Caco-2 (cell line): ENCODE results near the gene MYO5C. TPM values are rescaled to one million over a fixed set of nuclear protein-coding genes. Genes with fewer than 3 reads are reported as not detected.

Experiments used
- BruUV-seq: library from RNA; stranded (reverse); fragments of 400-500 nt; replicated peaks from 2 replicates; lab custom pipeline; 2021; lab: Mats Ljungman, UMichigan
- CTCF ChIA-PET: fragments of 300-600 bp; sonication (Branson Sonifier 250); formaldehyde crosslinking; loops from one replicate; lab custom pipeline; 2022; ENCODE audit warnings: antibody characterized with exemption; lab: Charles Lee
- POLR2A ChIA-PET: fragments of 300-600 bp; sonication (Branson Sonifier 250); formaldehyde crosslinking; loops from one replicate; lab custom pipeline; 2022; ENCODE audit warnings: antibody characterized with exemption; lab: Charles Lee
- DNase-seq, 2 experiments: peaks; one replicate each; pipeline versions ENCODE4 v3.0.0 to v3.0.0-alpha.2; 2020 to 2022
- H3K27me3 ChIP-seq: replicated peaks from 2 replicates; pipeline ENCODE4 v1.6.0; 2011; ENCODE audit warnings: low read length; ENCODE audit not compliant: control insufficient read depth, insufficient read depth
- H3K36me3 ChIP-seq: 2 replicates; pipeline ENCODE4 v1.5.1; 2011; ENCODE audit warnings: low read length; ENCODE audit not compliant: control insufficient read depth, insufficient read depth
- H3K4me1 ChIP-seq: fragments of 250-450 bp; sonication (Bioruptor Pico); 2 replicates; pipeline ENCODE4 v1.5.1; 2020; ENCODE audit warnings: mild to moderate bottlenecking
- H3K4me3 ChIP-seq: 2 replicates; pipeline ENCODE4 v1.5.1; 2011; ENCODE audit warnings: low read depth, mild to moderate bottlenecking, control low read depth, low read length
- H3K9me3 ChIP-seq: fragments of 250-450 bp; sonication (Bioruptor Pico); 2 replicates; pipeline ENCODE4 v1.5.1; 2020; ENCODE audit warnings: mild to moderate bottlenecking, moderate library complexity
- H3K27ac Mint-ChIP-seq: one replicate; pipeline ENCODE4 v1.8.0; 2022; ENCODE audit warnings: mixed read lengths; ENCODE audit not compliant: unreplicated experiment
- H3K27me3 Mint-ChIP-seq: one replicate; pipeline ENCODE4 v1.8.0; 2022; ENCODE audit warnings: mixed read lengths; ENCODE audit not compliant: insufficient read depth, unreplicated experiment
- H3K36me3 Mint-ChIP-seq: one replicate; pipeline ENCODE4 v1.8.0; 2022; ENCODE audit warnings: mild to moderate bottlenecking, mixed read lengths; ENCODE audit not compliant: insufficient read depth, unreplicated experiment
- H3K4me1 Mint-ChIP-seq: one replicate; pipeline ENCODE4 v1.8.0; 2022; ENCODE audit warnings: low read depth, mixed read lengths; ENCODE audit not compliant: unreplicated experiment
- H3K4me3 Mint-ChIP-seq: one replicate; pipeline ENCODE4 v1.8.0; 2022; ENCODE audit warnings: mild to moderate bottlenecking, moderate library complexity, mixed read lengths; ENCODE audit not compliant: unreplicated experiment
- H3K9me3 Mint-ChIP-seq: one replicate; pipeline ENCODE4 v1.8.0; 2022; ENCODE audit warnings: mixed read lengths; ENCODE audit not compliant: unreplicated experiment
- intact Hi-C: fragments of 100-400 bp; cut with micrococcal nuclease; formaldehyde crosslinking; loops from one replicate; pipeline ENCODE4 v1.10.0; 2022; ENCODE audit not compliant: unreplicated experiment
- total RNA-seq: library from RNA; stranded (reverse); gene quantifications from 2 replicates; pipeline ENCODE4 v1.2.3, GENCODE V29; 2022
- TF ChIP-seq, protein P1 (sequence below), 2 experiments: fragments of 200-600 bp in 1 of 2; IDR thresholded peaks; 1 replicate in 1 of 2; 2 replicates in 1 of 2; pipeline versions ENCODE4 v1.5.1 to v1.8.0; 2011 to 2022; ENCODE audit warnings: antibody characterized with exemption in 1 of 2, control low read depth in 1 of 2, inconsistent platforms in 1 of 2, low read depth in 1 of 2, low read length in 1 of 2, mild to moderate bottlenecking in 1 of 2, moderate library complexity in 1 of 2; ENCODE audit not compliant: insufficient read depth in 1 of 2, severe bottlenecking in 1 of 2, unreplicated experiment in 1 of 2

Gene MYO5C
- total RNA-seq, 1 experiment from 2014 or later, result 33.5 TPM

DNA sequence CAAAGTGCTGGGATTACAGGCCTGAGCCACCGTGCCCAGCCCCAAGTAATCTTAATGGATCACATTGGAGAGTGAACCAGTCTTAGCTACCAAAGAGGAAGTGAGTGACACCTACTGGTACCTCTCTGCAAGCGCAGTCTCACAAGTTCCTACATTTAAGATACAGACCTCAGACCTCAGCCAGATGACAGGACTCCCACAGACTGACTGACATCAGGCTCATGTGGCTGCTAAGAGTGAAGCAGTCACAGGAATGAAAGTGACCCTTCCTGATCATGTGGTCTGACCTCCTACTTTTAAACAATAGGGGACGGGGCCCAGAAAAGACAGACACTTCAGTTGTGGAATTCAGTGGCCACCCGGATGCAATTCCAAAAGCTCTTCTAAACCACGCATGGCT is 68.1 kb downstream of the MYO5C start:
- TF ChIP-seq, protein P1, sequence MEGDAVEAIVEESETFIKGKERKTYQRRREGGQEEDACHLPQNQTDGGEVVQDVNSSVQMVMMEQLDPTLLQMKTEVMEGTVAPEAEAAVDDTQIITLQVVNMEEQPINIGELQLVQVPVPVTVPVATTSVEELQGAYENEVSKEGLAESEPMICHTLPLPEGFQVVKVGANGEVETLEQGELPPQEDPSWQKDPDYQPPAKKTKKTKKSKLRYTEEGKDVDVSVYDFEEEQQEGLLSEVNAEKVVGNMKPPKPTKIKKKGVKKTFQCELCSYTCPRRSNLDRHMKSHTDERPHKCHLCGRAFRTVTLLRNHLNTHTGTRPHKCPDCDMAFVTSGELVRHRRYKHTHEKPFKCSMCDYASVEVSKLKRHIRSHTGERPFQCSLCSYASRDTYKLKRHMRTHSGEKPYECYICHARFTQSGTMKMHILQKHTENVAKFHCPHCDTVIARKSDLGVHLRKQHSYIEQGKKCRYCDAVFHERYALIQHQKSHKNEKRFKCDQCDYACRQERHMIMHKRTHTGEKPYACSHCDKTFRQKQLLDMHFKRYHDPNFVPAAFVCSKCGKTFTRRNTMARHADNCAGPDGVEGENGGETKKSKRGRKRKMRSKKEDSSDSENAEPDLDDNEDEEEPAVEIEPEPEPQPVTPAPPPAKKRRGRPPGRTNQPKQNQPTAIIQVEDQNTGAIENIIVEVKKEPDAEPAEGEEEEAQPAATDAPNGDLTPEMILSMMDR (IDR thresholded peaks at IDR 0.05; ENCODE audit: insufficient read depth in 1 of 2, low read depth in 1 of 2, low read length in 1 of 2, severe bottlenecking in 1 of 2, unreplicated experiment in 1 of 2), result peak; percentile 70 to 73
- no peaks in the 10 kb centered on the region for H3K9me3 ChIP-seq
- H3K4me3 ChIP-seq, result no peak overlapping the region
- CTCF ChIA-PET, result interaction anchor here (0.7 to 2.5 kb wide), 6 partner anchors 10 to 1472 kb away, joined by 3 to 16 read pairs (median 7); no protein-coding TSS in a partner anchor
- no peaks in the 10 kb centered on the region for H3K27me3 Mint-ChIP-seq
- H3K9me3 Mint-ChIP-seq, result no peaks in the 10 kb centered on the region
- no peak overlapping the region for H3K4me3 Mint-ChIP-seq
- H3K4me1 Mint-ChIP-seq, result peaks cover 8% of the 10 kb centered on the region
- H3K27me3 ChIP-seq, result no peaks in the 10 kb centered on the region
- H3K4me1 ChIP-seq, result no peaks in the 10 kb centered on the region
- no peak overlapping the region for H3K27ac Mint-ChIP-seq
- H3K36me3 ChIP-seq, result peaks cover 2% of the 10 kb centered on the region
- intact Hi-C loops, result loop anchor here (1.0 to 5.0 kb wide), 2 partner anchors 43 to 245 kb away; no protein-coding TSS in a partner anchor
- H3K36me3 Mint-ChIP-seq, result peaks cover 13% of the 10 kb centered on the region
- no TSS peak for BruUV-seq
- POLR2A ChIA-PET, result no interaction called here
- DNase-seq, result peak; percentile 62 to 69

DNA sequence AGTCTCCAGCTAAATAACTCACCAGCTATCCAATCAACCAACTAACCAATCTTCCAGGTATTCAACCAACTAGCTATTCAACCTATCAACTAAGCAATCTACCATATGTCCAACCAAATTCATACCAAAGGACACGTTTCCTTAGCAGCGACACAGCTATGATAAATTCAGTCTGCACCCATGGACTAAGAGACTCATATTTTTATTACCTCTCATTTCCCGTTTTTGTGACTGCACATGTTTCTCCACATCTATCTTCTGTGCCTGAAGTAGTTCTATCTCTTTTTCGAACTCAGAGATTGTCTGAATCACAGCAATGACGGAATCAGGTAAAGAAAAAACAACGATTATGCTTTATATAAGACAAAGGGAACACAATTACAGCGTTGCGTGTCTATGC is 70.4 kb downstream of the MYO5C start:
- DNase-seq, result no peak
- H3K9me3 ChIP-seq, result no peaks in the 10 kb centered on the region
- CTCF ChIA-PET, result interaction anchor here (2.5 kb wide), 1 partner anchor 8 kb away, joined by 16 read pairs; no protein-coding TSS in a partner anchor
- Mint-ChIP-seq H3K9me3 (no peaks in the 10 kb centered on the region), H3K4me3 (no peak overlapping the region), H3K27me3 (no peaks in the 10 kb centered on the region), H3K27ac (no peak overlapping the region), H3K4me1 (no peaks in the 10 kb centered on the region), H3K36me3 (peaks cover 13% of the 10 kb centered on the region)
- intact Hi-C loops, result loop anchor here (5.0 kb wide), 1 partner anchor 243 kb away; no protein-coding TSS in a partner anchor
- H3K27me3 ChIP-seq, result no peaks in the 10 kb centered on the region
- POLR2A ChIA-PET, result no interaction called here
- H3K4me3 ChIP-seq, result no peak overlapping the region
- no peaks in the 10 kb centered on the region for H3K4me1 ChIP-seq
- no TSS peak for BruUV-seq
- TF ChIP-seq, protein P1 (IDR thresholded peaks at IDR 0.05; ENCODE audit: insufficient read depth in 1 of 2, low read depth in 1 of 2, low read length in 1 of 2, severe bottlenecking in 1 of 2, unreplicated experiment in 1 of 2), result no peak
- peaks cover 3% of the 10 kb centered on the region for H3K36me3 ChIP-seq

DNA sequence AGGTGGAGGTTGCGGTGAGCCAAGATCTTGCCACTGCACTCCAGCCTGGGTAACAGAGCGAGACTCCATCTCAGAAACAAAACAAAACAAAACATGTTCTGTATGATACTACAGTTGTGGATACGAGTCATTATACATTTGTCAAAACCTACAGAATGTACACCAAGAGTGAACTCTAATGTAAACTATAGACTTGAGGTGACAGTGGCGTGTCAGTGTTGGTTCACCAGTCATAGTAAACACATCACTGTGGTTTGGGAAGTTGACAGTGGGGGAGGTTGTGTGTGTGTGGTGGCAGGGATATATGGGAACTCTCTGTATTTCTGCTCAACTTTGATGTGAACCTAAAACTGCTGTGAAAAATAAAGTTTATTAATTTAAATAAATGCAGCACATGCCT is 71.4 kb downstream of the MYO5C start:
- Histone ChIP-seq H3K36me3 (peaks cover 3% of the 10 kb centered on the region), H3K27me3 (no peaks in the 10 kb centered on the region), H3K4me3 (no peak overlapping the region), H3K4me1 (no peaks in the 10 kb centered on the region), H3K9me3 (no peaks in the 10 kb centered on the region)
- ChIA-PET CTCF (no interaction called here), POLR2A (no interaction called here)
- Mint-ChIP-seq H3K9me3 (no peaks in the 10 kb centered on the region), H3K27ac (no peak overlapping the region), H3K36me3 (peaks cover 21% of the 10 kb centered on the region), H3K27me3 (no peaks in the 10 kb centered on the region), H3K4me1 (no peaks in the 10 kb centered on the region), H3K4me3 (no peak overlapping the region)
- TF ChIP-seq, protein P1 (IDR thresholded peaks at IDR 0.05; ENCODE audit: insufficient read depth in 1 of 2, low read depth in 1 of 2, low read length in 1 of 2, severe bottlenecking in 1 of 2, unreplicated experiment in 1 of 2), result no peak
- DNase-seq, result no peak
- intact Hi-C loops, result no loop called here
- no TSS peak for BruUV-seq
